NCI-H2107 treated with DMSO at 0.1 percent for 48 hours (cell line): ENCODE results near the gene ECE2.
"Not testable (repeated sequence)": the region's sequence is repeated elsewhere in the genome, so short reads cannot be mapped to it uniquely, and the experiment has no call there.

Source experiments
- DNase-seq: peaks from one replicate; lab custom pipeline; 2025; ENCODE audit not compliant: unreplicated experiment; lab: John Stamatoyannopoulos, UW

ECE2 gene

DNA sequence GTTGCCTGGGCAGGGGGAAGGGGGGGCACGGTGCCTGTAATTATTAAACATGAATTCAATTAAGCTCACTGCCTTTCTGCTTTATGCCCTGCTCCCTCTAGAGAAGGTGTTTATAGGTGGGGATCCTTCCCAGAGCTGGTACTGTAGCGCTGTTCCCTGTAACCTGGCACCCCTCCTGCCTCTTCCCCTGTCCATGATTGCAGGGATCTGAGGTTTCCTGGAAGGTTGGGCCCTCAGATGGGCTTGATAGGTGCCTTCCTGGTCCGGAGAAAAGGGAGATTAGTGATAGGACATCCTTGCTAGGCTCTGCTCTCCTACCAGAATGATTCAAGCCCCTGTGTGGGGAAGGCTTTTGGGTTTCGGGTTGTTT lies 59.5 kb downstream of the ECE2 start:
- DNase-seq: peak; percentile 79

DNA sequence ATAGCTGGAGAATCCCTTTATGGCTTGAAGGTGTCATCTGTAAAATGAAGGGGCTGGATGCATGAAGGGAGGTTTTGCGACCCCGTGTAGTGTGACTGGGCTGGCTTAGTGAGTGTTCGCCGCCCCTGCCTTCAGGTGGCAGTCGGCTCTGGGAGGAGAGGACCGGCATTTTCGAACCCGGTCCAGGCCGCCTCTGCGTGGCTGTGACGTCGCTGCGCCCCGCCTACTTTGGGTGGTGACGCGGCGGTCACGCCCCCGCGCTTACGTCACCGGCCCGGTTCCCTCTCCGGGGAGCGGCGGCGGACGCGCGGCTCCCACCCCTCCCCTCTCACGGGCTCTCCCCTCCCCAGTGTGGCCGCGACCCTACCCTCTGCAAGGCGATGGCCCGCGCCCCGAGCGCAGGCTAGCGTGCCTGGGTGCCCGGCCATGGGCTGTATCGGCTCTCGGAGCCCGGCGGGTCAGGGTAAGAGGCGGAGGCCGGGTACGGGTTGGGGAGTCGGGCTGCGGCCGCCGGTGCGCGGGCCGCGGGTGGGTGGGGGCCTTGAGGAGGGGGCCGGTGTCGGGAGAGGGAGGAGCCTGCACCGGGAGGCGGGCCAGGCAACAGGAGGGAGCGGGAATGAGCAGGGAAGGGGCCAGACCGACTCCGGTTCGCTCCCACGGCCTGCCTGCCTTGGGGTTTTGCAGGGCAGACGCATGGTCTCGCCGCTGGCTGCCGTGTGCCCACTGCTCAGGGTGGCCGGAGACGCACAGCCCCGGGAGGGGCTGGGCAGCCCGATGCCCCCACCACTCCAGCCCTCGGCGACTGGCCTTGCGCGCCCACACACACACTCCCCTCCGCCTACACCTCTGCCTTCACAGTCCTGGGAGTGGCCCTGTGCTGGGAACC lies 60.1 kb downstream of the ECE2 start:
- peak; percentile 79 for DNase-seq

DNA sequence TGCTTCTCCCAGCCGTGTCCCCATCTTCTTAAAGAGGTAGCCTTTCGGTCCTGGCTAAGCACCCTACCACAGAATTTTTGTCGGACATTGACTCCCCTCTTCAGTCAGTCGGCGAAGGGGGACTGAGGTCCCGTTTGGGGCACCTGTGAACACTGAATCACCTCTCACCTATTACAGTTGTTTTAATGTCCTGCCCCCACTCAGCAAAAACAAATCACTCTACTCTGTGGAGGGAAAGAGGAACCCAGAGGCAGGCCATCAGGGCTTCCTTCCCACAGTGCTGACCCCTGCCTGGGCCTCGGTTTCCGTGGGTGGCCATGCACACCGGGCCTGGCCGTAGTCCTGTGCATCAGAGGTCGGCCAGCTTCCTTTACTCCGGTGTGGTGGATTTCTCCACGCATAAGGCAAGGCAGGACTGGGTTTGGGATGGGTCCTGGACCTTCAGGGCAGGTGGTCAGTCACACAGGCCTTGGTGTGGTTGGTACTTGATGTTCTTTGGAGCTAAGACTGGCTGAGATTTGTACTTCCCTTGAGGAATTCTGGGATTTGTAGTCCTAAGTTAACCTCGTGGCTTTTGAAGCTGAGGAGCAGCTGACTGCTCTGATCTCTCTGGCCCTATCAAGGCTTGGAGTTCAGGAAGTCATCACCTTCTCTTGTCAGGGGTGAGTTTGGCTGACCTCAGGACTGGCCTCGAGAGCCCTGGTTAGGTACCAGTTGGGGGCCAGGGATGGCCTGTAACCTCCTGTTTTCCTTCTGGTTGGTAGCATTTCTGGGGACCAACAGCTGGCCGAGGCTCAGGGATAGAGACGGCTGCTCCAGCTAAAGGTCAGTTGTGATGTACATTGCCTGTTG lies 61.0 kb downstream of the ECE2 start:
- DNase-seq: peak; percentile 32

DNA sequence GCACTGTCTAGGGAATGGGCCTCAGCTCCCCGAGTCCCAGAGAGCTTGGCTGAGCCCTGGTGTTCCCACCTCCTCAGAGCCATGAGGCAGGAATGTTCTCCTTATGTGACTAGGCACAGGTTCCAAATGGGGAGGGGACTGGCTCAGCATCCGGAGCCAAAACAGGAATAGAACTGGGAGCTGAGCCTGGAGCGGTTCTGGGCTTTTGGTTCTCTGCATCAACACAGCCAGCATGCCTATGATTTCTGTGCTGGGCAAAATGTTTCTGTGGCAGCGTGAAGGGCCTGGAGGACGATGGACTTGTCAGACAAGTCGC lies 61.5 kb downstream of the ECE2 start, which contains the start of gene FAM131A:
FAM131A (plus strand) TSS at position 202 of the 316 bp plus-strand sequence; CDS start at position 233, 31 bp downstream.
- DNase-seq: no peak

DNA sequence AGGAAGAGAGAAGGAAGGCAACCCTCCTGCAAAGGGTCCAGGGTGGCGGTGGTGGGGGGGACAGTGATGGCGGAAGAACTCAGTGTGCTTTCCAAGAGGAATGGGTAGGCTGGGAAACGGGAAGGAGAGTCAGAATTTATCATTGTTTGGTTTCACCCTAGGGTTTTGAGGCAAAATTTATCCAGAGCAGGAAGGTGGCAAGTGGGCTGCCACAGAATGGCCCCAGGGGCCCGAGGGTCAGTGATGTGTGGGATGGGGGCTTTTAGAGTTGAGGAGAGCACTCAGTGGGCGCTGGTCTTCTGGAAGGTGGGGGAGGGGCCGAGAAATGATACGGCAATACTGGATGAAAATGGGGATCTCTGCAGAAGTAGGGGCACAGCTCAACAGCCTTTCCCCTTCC lies 62.2 kb downstream of the ECE2 start:
- no peak for DNase-seq

DNA sequence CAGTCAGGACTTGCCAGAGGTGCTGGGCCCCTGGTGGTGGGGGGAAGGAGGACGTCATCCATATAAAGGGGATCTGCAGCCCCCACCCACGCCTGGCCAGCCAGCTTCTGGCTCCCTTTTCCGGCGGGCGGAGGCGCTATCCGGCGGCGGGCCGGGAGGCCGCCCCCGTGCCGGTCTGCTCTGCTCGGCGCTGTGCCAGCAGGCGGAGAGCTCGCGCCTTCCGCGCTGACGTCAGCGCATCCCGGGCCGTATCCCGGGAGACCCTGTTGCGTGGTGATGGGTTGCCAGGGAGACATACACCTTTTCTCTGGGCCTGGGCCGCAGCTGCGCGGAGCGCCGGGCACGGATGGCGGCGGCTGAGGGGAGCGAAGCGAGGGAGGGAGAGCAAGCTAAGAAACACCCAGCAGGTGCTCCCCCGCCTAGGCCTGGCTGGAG lies 62.7 kb downstream of the ECE2 start:
- peak; percentile 88 for DNase-seq

DNA sequence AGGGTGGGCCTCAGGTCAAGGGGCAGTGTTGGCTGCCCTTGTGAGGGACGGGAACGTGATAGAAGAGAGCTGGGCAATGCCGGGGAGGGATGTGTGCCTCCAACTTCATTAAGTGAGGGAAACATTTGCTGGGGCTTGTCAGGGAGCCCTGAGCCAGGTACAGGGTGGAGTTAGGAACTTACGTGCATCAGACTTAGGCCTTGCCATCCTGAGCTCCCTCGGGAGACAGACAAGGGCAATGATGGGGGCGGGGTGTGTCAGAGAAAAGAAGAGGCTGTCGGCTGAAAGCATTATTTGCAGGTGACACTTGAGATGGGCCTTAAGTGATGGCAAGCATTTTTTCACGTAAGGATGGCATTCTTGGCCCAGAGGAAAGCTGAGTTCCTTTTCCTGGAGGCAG lies 63.2 kb downstream of the ECE2 start:
- DNase-seq: peak; percentile 83

DNA sequence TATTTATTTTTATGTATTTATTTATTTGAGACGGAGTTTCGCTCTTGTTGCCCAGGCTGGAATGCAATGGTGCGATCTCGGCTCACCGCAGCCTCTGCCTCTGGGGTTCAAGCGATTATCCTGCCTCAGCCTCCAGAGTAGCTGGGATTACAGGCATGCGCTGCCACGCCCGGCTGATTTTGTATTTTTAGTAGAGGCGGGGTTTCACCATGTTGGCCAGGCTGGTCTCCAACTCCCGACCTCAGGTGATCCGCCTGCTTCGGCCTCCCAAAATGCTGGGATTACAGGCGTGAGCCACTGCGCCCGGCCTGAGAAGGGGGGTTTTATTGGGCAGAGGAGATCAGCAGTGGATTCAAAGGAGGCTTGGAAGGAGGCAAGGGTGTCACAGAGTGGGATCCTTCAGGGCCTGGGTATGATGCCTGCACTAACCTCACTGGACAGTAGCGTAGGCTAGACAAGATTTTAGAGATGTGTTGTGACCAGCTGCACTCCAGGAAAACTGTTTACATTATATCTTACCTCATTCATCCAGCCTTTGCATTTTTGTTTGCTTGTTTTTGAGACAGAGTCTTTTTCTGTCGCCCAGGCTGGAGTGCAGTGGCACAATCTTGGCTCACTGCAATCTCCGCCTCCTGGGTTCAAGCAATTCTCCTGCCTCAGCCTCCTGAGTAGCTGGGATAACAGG lies 63.8 kb downstream of the ECE2 start:
- not testable (repeated sequence) for DNase-seq

DNA sequence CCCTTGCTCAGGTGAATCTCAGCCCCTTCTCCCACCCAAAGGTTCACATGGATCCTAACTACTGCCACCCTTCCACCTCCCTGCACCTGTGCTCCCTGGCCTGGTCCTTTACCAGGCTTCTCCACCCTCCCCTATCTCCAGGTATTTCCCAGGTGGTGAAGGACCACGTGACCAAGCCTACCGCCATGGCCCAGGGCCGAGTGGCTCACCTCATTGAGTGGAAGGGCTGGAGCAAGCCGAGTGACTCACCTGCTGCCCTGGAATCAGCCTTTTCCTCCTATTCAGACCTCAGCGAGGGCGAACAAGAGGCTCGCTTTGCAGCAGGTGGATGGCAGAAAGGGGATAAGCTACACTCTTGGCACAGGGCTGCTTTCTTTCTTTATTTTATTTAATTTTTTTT lies 66.1 kb downstream of the ECE2 start:
- peak; percentile 81 for DNase-seq
